Mesangial cell (primary cell): ENCODE data around the gene RHEX. TPM values are rescaled to one million over a fixed set of nuclear protein-coding genes. Genes with fewer than 3 reads are reported as not detected.

Experiments
- total RNA-seq: library from RNA; depleted of rRNA; stranded (reverse); fragments of >200 nt; gene quantifications from 2 replicates; pipeline ENCODE4 v1.2.3, GENCODE V29; 2015

The RHEX gene
- 1.3 and 12.0 TPM in 2 replicates for total RNA-seq

GRCh38 chr1:206052919-206053610 is at the start of gene RHEX:
Gene RHEX, plus strand, starts transcription at chr1:206053173. Its CDS starts 44,656 bp downstream, at chr1:206097829.

GRCh38 chr1:206023695-206024094 is 29.3 kb upstream of the RHEX start, which contains the start of gene CTSE:
Gene CTSE, minus strand, starts transcription at chr1:206023895. Its CDS starts 104 bp downstream, at chr1:206023791.

GRCh38 chr1:206117151-206117948 is 64.4 kb downstream of the RHEX start, which contains the start of gene AVPR1B:
Gene AVPR1B, minus strand, starts transcription at chr1:206117388. Its CDS starts 498 bp downstream, at chr1:206116890.

Other genes starting within 250 kb of the RHEX start
- gene SLC41A1, start 240.0 kb upstream of the RHEX start, total RNA-seq: 10.8 and 13.2 TPM in 2 replicates
- gene PM20D1, start 203.0 kb upstream of the RHEX start, total RNA-seq: 0.63 and 1.5 TPM in 2 replicates
- not detected in 2 replicates for gene SLC26A9, start 109.7 kb upstream of the RHEX start, total RNA-seq
- gene RAB7B, start 49.8 kb upstream of the RHEX start, total RNA-seq: 0.33 and 1.6 TPM in 2 replicates
- gene CTSE, start 29.3 kb upstream of the RHEX start, total RNA-seq: 0.13 TPM in 1 of 2 replicates, not detected in the other
- 0.13 TPM in 1 of 2 replicates, not detected in the other for gene AVPR1B, start 64.2 kb downstream of the RHEX start, total RNA-seq
- 1.6 and 7.7 TPM in 2 replicates for gene FAM72A, start 149.7 kb downstream of the RHEX start, total RNA-seq
- 45.0 and 45.8 TPM in 2 replicates for gene SRGAP2, start 150.4 kb downstream of the RHEX start, total RNA-seq